NT2/D1 (cell line): ENCODE results near the gene ATP13A5.

ENCODE experiments used
- SUZ12 ChIP-seq: IDR thresholded peaks from 2 replicates; pipeline ENCODE4 v1.6.1; 2011; ENCODE audit not compliant: insufficient read length, insufficient read depth; ENCODE audit errors: extremely low read depth
- YY1 ChIP-seq: IDR thresholded peaks from 2 replicates; pipeline ENCODE4 v1.6.1; 2011; ENCODE audit not compliant: insufficient read length, insufficient read depth
- ZNF274 ChIP-seq: IDR thresholded peaks from 2 replicates; pipeline ENCODE4 v1.6.1; 2011; ENCODE audit warnings: mild to moderate bottlenecking, low read depth, low read length

DNA sequence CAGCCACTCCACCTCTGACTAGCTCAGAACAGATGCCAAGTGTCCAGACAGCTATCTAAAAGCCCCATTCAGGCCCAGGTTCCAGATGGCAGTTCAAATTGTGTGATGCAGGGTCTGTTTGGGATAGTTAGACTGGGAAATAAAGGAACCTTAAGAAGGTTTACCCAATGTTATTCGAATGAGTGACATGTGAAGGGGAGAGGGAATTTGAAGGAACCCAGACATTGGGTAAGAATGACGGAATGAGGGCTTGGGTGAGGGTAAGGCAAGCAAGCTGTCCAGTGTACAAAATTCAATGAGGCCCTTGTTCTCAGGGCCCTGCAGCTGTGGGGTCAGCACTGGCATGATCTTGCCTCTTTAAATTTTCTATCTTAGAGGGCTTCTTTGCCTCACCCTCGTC lies 34.1 kb downstream of the ATP13A5 start:
- TF ChIP-seq SUZ12 (no peak), ZNF274 (no peak), YY1 (no peak)
